ENCODE measurements around the gene PLS1. TPM values are rescaled to one million over a fixed set of nuclear protein-coding genes. Genes with fewer than 3 reads are reported as not detected.
"Not testable (repeated sequence)": the region's sequence is repeated elsewhere in the genome, so short reads cannot be mapped to it uniquely, and the experiment has no call there.

The PLS1 gene
- total RNA-seq, 2 experiments from 2014 or later, result 2.1 to 2.6 TPM

DNA sequence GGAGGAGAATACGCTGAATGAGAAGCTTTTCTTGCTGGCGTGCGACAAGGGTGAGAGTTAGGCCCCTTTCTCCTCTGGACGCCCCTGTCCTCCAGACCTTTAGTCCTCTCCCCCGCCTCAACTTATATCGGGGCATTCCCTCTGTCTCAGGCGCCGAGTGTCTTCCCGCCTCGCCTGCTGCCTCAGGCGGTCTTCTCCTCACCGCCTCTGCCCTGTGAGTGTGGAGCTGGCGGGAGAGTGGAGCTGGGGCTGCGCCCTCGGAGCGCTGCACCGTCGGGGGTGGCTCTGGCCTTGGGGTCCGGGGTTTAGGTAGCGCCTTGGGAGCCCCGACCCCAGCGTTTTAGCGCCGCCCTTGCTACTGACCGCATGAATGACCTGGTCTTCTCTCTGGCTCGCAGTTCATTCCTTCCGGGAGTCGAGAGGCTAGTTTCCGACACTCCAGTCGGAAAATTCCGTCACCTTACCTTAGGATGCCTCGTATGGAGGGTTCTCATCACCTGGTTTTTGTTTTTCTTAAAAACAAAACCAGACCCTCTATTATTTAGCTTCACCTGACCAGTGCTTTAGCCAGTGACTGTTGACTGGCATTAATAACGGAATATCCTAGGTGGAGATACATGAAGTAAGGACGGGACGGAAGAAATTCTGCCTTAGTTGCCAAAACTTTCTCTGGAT, 128.6 kb downstream of the PLS1 start:
- ChIA-PET CTCF (no interaction called here), POLR2A (interaction anchor here (0.6 kb wide), 1 partner anchor 19 kb away, joined by 3 read pairs; no protein-coding TSS in a partner anchor)
- Mint-ChIP-seq H3K27ac (peak overlapping the region; percentile 82), H3K9me3 (no peaks in the 10 kb centered on the region), H3K27me3 (peaks cover 61% of the 10 kb centered on the region), H3K4me1 (peaks cover 14% of the 10 kb centered on the region), H3K4me3 (peak overlapping the region; percentile 80), H3K36me3 (ENCODE audit: low read depth) (peaks cover 2% of the 10 kb centered on the region)
- no peak for DNase-seq

DNA sequence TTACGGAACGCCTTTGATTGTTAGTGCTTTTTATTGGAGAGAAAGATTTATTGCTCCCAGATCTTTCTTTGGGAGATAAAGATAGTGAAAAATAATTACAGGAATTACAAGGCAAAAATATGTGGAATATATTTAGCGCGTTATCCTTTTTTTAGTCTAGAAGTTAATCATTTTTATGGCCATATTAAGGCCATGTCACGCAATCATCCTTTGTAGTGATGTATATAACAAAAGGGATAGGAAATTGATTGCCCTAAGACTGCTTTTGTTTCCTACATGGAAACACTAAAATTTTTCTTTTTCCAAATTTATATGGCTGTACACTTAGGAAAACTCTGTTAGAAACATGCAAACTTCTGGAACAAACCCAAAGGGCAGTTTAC, 129.2 kb downstream of the PLS1 start:
- Mint-ChIP-seq H3K9me3 (no peaks in the 10 kb centered on the region), H3K4me3 (peak overlapping the region; percentile 80), H3K27ac (peak overlapping the region; percentile 28), H3K36me3 (ENCODE audit: low read depth) (peaks cover 2% of the 10 kb centered on the region), H3K4me1 (peaks cover 14% of the 10 kb centered on the region), H3K27me3 (peaks cover 58% of the 10 kb centered on the region)
- DNase-seq, result no peak
- POLR2A ChIA-PET, result interaction anchor here (0.6 kb wide), 1 partner anchor 20 kb away, joined by 3 read pairs; no protein-coding TSS in a partner anchor
- CTCF ChIA-PET, result no interaction called here

DNA sequence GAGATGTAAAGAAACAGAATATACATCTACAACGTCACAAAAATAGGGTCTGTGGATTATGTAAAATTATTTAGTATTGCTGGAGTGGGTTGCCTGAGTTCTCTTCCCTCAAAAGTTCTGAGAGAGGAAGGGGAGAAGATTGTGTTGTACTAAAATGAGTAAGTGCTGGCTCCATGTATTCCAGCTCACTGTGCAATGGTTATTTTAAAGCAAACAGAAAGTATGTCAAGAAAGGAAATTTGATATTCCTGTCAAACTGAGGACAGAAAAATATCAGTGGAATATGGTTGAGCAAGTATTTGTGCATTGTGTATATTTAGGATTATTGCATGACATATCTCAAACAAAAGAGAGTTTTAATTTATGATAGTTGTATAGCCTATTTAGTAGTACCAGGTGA, 129.8 kb downstream of the PLS1 start:
- peaks cover 14% of the 10 kb centered on the region for H3K4me1 Mint-ChIP-seq
- POLR2A ChIA-PET, result no interaction called here
- CTCF ChIA-PET, result no interaction called here
- H3K4me3 Mint-ChIP-seq, result no peak overlapping the region
- H3K27me3 Mint-ChIP-seq, result peaks cover 51% of the 10 kb centered on the region
- H3K27ac Mint-ChIP-seq, result no peak overlapping the region
- no peak for DNase-seq
- H3K36me3 Mint-ChIP-seq (ENCODE audit: low read depth), result peaks cover 2% of the 10 kb centered on the region
- no peaks in the 10 kb centered on the region for H3K9me3 Mint-ChIP-seq

DNA sequence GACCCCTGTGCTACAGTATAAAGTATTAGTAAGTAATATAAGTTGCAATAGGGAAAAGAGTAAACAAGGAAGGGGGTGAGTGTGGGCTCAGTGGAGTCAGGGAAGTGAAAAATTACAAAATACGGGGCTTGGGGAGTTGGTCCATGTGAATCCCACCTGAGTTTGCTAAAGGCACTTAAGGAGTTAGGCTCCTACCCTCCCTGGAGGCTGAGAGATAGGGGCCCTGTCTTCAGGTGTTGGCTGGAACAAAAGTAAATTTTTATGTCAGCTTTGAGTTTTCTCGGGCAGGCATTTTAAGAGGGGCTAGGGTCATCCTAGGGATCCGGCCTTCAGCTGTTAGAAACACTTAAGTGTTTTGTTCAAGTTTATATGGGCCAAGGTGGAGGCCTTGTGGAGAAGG, 135.9 kb downstream of the PLS1 start:
- Mint-ChIP-seq H3K9me3 (no peaks in the 10 kb centered on the region), H3K27ac (no peak overlapping the region), H3K27me3 (peaks cover 6% of the 10 kb centered on the region), H3K4me3 (no peak overlapping the region), H3K36me3 (ENCODE audit: low read depth) (peaks cover 2% of the 10 kb centered on the region), H3K4me1 (no peaks in the 10 kb centered on the region)
- no peak for DNase-seq
- ChIA-PET CTCF (interaction anchor here (0.6 kb wide), 1 partner anchor 364 kb away, joined by 3 read pairs; no protein-coding TSS in a partner anchor), POLR2A (no interaction called here)

DNA sequence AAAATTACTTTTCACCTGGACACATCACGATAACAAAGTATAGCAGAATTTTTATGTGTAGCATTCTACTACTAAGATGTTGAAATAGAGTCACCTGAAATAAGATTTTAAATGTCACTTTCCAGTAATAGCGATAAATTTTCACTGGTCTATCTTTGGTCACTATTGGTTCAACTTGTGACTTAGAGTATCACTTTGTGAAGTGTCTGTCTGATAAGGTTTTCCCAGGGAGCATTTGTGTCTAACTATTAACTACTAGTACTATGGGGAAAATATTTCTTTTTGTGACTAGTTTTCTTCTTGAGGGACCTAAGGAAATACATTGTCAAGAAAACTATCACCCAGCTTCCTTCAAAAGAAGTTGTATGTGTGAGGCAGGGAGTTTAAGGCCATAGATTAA, 138.6 kb downstream of the PLS1 start:
- Mint-ChIP-seq H3K36me3 (ENCODE audit: low read depth) (no peaks in the 10 kb centered on the region), H3K4me1 (no peaks in the 10 kb centered on the region), H3K9me3 (no peaks in the 10 kb centered on the region), H3K27ac (no peak overlapping the region), H3K27me3 (no peaks in the 10 kb centered on the region), H3K4me3 (no peak overlapping the region)
- no peak for DNase-seq
- CTCF ChIA-PET, result no interaction called here
- POLR2A ChIA-PET, result no interaction called here

DNA sequence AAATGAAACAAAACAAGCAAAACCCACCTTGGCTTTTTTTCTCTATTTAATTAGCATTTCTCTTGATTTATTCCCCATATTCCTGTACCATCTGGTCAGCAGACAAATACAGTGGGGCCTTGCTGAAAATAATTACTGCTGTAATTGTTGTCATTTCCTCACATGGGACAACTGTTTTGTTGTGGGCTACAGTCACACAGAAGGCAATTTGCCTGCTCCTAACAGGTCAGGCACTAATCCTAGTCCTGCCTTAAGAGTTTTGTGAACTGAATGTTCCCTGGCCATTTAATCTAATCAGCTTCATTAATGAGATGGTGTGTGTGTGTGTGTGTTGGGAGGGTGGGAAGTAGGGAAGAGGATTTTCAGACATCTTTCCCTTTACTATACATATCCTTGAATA, 139.3 kb downstream of the PLS1 start:
- POLR2A ChIA-PET, result no interaction called here
- DNase-seq, result no peak
- no peaks in the 10 kb centered on the region for H3K9me3 Mint-ChIP-seq
- CTCF ChIA-PET, result no interaction called here
- no peak overlapping the region for H3K4me3 Mint-ChIP-seq
- H3K27ac Mint-ChIP-seq, result no peak overlapping the region
- no peaks in the 10 kb centered on the region for H3K4me1 Mint-ChIP-seq
- no peaks in the 10 kb centered on the region for H3K36me3 Mint-ChIP-seq (ENCODE audit: low read depth)
- H3K27me3 Mint-ChIP-seq, result no peaks in the 10 kb centered on the region

DNA sequence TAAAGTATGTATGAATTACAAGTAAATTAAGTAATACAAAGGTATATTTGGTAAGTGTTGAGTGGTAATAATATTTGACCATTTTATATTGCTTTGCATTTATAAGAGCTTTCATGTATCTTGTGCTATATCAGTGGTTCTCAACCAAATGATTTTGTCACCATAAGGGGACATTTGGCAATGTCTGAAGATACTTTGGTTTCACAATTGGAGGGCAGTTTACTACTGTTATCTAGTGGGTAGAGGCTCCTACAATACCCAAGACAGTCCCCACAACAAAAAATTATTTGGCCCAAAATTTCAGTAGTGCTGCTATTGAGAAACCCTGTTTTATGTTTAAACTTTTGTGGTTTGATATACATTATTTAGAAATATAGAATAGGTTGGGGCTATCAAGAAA, 142.2 kb downstream of the PLS1 start:
- Mint-ChIP-seq H3K4me3 (no peak overlapping the region), H3K4me1 (no peaks in the 10 kb centered on the region), H3K27me3 (peaks cover 2% of the 10 kb centered on the region), H3K9me3 (no peaks in the 10 kb centered on the region), H3K27ac (no peak overlapping the region), H3K36me3 (ENCODE audit: low read depth) (no peaks in the 10 kb centered on the region)
- ChIA-PET CTCF (interaction anchor here (0.7 kb wide), 1 partner anchor 15 kb away, joined by 4 read pairs; no protein-coding TSS in a partner anchor), POLR2A (no interaction called here)
- no peak for DNase-seq

DNA sequence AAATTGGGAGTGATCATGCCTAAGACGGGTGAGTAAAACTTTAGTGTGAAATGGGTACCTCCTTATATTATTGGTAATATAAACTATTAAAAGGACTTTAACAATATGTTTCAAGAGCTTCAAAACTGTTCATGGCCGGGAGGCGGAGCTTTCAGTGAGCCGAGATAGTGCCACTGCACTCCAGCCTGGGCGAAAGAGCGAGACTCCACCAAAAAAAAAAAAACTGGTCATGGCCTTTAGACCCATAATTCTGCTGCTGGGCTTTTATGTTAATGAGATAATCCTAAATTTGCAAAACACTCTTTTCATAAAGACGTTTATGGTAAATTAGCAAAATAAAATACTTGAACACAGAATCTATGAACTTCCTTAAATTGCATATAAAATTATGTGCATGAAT, 150.5 kb downstream of the PLS1 start:
- CTCF ChIA-PET, result no interaction called here
- peaks cover 5% of the 10 kb centered on the region for H3K9me3 Mint-ChIP-seq

DNA sequence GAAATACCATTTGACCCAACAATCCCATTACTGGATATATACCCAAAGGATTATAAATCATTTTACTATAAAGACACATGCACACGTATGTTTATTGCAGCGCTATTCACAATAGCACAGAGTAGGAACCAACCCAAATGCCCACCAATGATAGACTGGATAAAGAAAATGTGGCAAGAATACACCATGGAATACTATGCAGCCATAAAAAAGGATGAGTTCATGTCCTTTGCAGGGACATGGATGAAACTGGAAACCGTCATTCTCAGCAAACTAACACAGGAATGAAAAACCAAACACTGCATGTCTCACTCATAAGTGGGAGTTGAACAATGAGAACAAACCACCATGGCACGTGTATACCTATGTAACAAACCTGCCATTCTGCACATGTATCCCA, 154.3 kb downstream of the PLS1 start:
- H3K27me3 Mint-ChIP-seq; H3K9me3 Mint-ChIP-seq; DNase-seq; H3K27ac Mint-ChIP-seq; H3K36me3 Mint-ChIP-seq (ENCODE audit: low read depth); H3K4me1 Mint-ChIP-seq; CTCF ChIA-PET; H3K4me3 Mint-ChIP-seq; POLR2A ChIA-PET: not testable (repeated sequence)

More for the DNA sequence above, 150.5 kb downstream of the PLS1 start:
- no peak overlapping the region for H3K4me3 Mint-ChIP-seq
- peaks cover 6% of the 10 kb centered on the region for H3K36me3 Mint-ChIP-seq (ENCODE audit: low read depth)
- no peak overlapping the region for H3K27ac Mint-ChIP-seq
- POLR2A ChIA-PET, result no interaction called here
- no peaks in the 10 kb centered on the region for H3K4me1 Mint-ChIP-seq
- H3K27me3 Mint-ChIP-seq, result no peaks in the 10 kb centered on the region
- DNase-seq, result no peak

DNA sequence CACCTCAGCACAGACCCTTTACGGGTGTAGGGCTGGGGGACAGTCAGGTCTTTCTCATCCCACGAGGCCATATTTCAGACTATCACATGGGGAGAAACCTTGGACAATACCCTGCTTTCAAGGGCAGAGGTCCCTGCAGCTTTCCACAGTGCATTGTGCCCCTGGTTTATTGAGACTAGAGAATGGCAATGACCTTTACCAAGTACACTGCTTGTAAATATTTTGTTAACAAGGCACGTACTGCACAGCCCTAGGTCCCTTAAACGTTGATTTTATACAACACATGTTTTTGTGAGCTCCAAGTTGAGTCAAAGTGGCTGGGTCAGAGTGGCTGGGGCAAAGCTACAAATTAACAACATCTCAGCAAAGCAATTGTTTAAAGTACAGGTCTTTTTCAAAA, 156.4 kb downstream of the PLS1 start:
- DNase-seq; H3K27ac Mint-ChIP-seq; POLR2A ChIA-PET; H3K4me1 Mint-ChIP-seq; H3K4me3 Mint-ChIP-seq; H3K27me3 Mint-ChIP-seq; H3K36me3 Mint-ChIP-seq (ENCODE audit: low read depth); H3K9me3 Mint-ChIP-seq: not testable (repeated sequence)
- CTCF ChIA-PET, result interaction anchor here (1.5 kb wide), 1 partner anchor 35 kb away, joined by 3 read pairs; no protein-coding TSS in a partner anchor

DNA sequence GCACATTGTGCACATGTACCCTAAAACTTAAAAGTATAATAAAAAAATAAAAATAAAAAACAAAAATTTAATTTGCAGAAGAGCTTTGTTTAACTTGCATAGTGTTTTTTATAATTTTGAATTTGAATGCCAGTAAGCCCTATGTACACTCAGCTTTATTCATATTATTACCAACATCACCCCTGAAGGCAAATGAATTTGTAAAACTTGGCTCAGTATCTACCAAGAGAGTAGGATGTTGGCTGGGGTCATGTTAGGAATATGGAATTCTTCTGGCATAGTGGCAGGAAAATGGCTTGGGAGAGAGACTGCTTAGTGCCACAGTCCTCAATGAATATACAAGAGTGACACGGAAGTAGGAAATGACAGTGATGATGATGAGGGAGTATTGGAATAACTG, 158.3 kb downstream of the PLS1 start:
- peaks cover 2% of the 10 kb centered on the region for H3K36me3 Mint-ChIP-seq (ENCODE audit: low read depth)
- peaks cover 12% of the 10 kb centered on the region for H3K9me3 Mint-ChIP-seq
- POLR2A ChIA-PET, result no interaction called here
- no peaks in the 10 kb centered on the region for H3K27me3 Mint-ChIP-seq
- no peak overlapping the region for H3K27ac Mint-ChIP-seq
- CTCF ChIA-PET, result interaction anchor here (1.1 kb wide), 1 partner anchor 16 kb away, joined by 4 read pairs; no protein-coding TSS in a partner anchor
- H3K4me3 Mint-ChIP-seq, result no peak overlapping the region
- DNase-seq, result no peak
- no peaks in the 10 kb centered on the region for H3K4me1 Mint-ChIP-seq

Other genes starting within 250 kb of the PLS1 start
- gene XRN1, start 148.4 kb upstream of the PLS1 start, total RNA-seq, result 100 to 1,000 TPM in 1 of 2 experiments, 10 to 100 TPM in 1; 77.8 to 109 TPM
- 10 to 100 TPM; 31.5 to 31.8 TPM for gene ATR, start 17.7 kb upstream of the PLS1 start, total RNA-seq
- gene TRPC1, start 127.6 kb downstream of the PLS1 start, total RNA-seq, result 1 to 10 TPM; 1.2 to 1.6 TPM